Activated CD4-positive, alpha-beta T cell treated with anti-CD3 and anti-CD28 coated beads for 24 hours (primary cell): ENCODE results near the gene RIT1.

Source experiments
- DNase-seq, 2 donors: peaks; one replicate each; pipeline ENCODE4 v3.0.0-alpha.2; 2020; ENCODE audit warnings: low read depth in 2 of 2

Gene RIT1, protein sequence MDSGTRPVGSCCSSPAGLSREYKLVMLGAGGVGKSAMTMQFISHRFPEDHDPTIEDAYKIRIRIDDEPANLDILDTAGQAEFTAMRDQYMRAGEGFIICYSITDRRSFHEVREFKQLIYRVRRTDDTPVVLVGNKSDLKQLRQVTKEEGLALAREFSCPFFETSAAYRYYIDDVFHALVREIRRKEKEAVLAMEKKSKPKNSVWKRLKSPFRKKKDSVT

DNA sequence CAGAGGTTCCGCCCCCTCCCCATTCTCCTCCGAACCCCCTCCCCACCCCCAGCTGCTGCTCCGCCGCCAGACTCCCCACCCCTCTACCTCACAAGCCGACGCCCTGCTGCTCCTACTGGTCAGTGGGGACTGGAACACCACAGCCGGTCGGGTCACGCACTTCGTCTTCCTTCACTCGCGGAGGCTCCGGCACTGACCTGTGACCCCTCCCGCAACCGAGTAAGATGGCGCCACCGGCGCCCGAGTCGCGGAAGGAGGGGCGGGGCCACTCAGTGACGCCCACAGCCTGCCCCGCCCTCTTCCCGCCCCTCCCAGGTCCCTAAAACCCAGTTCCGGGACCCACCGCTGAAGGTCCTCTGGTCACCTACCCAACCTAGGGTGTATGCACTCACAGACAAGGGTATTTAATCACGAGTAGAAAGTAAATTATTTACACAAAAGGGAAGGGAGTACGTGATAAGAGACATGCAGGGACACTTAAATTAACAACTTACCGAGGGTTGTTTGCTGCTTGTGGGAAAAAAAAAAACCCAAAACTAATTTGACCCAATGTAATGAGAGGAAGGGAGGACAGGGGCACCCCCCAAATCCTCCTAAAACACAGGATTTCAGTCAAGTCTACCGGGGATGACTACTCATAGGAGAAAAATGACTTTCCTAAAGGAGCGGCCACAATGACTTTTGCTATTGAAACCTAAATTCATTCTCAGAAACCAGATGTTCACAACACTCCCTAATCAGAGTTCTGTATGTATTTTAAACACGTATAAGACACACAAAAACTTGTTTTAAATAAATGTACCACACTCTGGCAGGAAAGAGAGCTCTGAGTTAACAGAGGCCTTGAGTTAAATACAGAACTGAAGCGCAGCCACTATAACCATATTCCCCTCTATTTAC is at the start of gene RIT1:
RIT1 (minus strand) TSS at position 194 of the 900 bp plus-strand sequence. CDS start 588 bp downstream, outside the sequence.
- DNase-seq, result peak; percentile 77 to 82

DNA sequence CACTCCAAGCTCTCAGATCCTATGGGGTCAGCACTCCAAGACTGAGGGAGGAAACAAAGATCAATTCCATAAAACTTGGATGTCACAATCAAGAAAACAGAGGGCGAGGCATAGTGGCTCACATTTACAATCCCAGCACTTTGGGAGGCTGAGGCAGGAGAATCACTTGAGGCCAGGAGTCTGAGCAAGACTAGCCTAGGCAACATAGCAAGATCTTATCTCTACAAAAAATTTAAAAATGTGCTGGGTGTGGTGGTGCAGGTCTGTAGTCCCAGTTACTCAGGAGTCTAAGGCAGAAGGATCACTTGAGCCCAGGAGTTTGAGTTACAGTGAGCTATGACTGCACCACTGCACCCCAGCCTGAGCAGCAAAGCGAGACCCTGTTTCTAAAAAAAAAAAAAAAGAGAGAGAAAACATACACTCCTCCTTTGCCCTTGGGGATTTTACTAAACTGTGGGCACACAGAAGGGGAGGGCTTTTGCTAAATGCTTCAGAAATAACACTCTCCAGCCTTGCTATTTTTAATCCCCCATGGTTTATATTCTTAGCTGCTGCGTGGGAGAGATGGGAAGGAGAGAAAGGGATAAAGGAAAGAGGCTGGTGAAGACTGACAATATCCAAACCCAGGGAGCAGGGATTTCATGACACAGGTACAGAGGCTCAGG is 49.1 kb upstream of the RIT1 start:
- DNase-seq, result no peak

DNA sequence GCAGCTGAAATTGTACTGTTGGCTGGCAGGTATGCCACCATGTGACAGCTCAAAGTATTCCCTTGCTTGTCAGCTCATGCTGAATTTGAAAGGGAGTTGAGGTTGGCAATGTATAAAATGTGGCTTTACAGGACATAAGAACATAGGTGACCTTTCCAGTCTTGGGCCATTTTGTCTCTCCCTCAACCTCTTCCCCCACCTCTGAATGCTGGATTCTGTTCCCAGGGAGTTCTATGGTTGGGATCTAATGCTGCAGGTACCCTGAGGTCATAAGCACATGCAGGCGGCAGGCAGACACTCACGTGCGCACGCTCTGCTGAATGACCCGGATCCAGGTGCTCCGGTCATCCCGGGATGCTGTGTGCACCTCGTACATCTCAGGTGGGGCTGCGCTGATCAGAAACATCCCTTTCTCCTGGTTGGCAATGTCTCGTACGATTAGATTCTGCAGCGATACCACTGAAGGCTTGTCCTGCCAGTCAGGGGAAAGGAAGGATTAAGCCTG is 46.3 kb upstream of the RIT1 start:
- DNase-seq, result no peak

DNA sequence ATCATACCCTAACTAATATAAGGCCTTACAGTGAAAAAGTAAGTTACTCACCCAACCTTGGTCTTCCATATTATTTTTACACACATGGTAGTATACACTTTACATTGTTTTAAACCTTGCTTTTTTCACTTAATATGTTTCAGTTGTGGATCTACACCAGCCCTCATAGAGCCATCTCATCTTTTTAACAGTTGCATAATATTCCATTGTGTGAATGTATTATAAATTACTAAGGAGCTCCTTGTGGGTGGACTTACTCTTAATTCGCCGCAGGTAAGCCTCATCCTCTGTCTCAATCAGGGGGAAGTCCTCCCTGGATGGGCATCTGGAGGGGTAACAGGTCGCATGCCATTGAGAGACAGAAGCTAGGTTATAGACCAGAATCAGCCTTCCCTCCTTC is 43.5 kb upstream of the RIT1 start:
- DNase-seq, result no peak

DNA sequence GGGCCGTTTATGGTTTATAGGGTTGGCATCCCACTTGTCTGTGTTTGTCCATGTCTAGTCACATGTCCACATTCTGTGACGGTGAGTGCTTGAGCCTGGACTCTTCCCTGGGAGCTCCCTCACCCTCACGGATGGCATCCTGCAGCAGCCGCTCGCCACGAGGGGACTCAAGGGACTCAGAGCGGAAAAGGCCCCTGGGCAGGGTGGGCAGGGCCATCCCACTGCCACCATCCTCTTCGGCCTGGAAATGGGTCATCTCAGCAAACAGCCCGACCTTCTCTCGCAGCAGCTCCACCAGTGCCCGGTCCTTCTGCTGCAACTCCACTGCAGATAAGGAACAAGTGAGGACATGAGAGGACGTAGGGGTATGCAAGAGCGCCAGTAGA is 41.3 kb upstream of the RIT1 start:
- DNase-seq, result no peak

DNA sequence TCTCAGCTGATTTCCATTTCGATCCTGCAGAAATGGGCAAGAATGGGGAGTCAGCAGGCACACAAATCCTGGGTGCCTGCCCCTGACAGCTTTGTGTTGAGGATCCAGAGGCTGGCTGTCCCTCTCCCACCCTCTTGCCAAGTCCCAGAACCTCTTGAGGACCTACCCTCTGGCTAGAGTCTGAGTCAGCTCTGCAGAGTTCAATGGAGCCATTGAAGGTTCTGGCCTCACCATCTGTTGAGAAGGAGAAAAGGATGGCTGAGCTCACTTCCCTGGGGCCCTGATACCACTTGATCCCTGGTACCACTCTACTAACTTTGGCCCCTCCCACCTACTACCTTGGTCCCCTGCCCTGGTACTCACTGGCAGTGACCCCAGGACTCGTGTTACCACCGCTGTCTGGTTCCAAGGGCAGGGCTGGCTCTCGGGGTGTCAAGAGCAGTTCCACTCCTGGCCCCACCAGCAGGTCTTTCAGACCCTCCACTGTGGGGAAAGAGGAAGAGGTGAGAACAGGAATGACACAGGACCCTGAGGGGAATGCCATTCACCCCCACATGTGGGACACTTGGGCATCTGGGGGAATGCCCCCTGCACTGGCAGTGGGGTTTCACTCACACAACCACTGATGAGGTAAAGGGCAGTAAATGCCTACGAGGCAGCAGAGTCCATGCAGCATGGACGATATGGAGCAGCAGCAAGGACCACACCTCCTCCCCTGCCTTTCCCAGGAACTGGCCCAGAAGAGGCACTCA is 40.8 kb upstream of the RIT1 start:
- DNase-seq, result no peak

DNA sequence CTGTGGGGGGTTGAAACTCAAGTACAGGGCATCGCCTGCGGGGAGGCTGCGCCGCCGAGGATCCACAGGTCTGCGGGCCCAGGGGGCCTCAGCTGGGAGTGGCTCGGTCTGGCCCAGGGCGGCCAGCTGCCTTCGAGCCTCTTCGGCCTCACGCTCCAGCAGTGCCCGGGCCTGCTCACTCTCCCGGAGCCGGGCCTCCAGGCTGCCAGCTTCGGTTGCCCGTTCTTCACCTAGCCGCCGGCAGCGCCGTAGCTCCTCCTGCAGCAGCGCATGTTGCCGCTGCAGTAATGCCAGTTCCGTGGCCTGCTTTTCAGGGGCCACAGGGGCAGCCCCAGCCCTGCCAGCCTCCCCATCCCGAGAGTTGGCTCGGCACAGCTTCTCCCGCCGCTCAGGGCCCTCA is 39.7 kb upstream of the RIT1 start:
- DNase-seq, result no peak

DNA sequence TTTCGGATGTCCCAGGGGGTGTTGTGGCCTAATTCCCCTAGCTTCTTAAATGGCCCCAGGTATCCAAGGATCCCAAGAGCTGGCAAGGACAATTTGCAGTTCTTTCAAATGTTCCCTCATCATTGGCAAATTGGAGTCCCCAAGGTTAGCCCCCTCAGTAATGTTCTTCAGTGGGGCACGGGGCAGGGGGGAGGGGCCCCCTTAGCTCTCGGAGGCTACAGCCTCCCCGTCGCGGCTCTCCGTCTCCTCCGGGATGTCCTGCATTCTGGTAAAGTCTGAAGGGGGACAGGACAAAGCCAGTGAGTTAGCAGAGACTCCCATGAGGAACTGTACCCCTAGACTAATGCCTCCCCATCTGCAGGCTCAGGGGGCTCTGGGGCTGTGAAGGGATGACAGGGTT is 36.6 kb upstream of the RIT1 start:
- no peak for DNase-seq

DNA sequence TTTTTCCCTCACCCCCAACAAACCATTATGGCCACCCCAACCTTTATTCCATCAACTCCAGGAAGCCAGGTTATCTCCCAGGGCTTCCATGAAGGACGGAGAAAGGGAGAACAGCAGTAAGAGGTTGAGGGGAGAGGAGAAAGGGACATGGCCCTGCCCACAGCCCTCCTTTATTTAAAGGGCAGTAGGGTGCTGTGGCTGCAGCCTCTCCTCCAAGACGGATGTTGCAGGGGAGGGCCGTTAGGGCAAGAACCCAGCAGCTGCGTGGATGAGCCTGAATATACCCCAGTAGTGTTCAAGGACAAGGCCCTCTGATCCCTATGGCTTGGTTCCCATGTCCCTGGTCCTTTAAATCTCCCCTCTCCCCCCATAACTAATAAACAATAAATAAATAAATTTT is 36.1 kb upstream of the RIT1 start:
- DNase-seq, result no peak

DNA sequence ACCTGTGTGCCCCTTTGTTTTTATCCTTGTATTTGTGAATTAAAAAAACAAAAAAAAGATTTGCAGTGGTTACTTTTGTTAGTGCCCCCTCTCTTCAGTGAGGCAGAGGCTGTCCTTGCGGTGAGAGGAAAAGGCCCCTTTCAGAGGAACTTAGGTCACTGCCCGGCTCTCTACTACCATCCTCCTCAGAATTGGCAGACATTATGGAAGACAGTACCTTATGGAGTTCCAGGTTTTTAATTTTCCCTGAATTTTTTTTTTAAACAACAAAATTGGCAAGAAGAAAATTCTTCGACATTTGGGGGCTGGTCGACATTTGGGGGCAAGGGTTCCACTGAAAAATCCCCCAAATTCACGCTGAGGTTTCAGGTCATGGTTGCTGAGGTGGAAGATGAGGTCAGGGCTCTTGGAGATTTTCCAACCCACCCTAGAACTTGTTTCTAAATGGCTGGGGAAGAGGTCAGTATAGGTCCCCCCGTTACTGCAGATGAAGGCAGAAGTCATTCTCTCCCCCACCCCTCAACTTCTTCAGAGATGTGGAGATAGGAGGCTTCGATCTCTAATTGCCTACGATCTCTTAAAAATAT is 35.6 kb upstream of the RIT1 start:
- no peak for DNase-seq

DNA sequence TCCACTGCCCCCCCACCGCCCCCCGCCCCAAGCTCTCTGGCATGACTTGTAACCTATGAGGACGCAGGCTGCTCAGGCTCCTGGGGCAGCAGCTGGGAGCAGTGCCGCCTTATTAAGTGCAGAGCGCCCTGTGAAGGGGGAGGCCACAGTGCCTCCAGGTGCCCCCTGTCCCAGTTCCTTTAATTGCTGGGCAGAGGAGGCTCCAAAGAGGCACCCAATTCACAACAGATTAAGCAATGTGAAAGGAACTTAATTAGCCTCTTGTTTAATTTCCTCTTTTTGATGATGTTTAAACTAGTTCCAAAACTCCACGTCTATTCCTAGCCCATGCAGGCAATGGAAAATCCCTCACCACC is 33.3 kb upstream of the RIT1 start:
- no peak for DNase-seq

DNA sequence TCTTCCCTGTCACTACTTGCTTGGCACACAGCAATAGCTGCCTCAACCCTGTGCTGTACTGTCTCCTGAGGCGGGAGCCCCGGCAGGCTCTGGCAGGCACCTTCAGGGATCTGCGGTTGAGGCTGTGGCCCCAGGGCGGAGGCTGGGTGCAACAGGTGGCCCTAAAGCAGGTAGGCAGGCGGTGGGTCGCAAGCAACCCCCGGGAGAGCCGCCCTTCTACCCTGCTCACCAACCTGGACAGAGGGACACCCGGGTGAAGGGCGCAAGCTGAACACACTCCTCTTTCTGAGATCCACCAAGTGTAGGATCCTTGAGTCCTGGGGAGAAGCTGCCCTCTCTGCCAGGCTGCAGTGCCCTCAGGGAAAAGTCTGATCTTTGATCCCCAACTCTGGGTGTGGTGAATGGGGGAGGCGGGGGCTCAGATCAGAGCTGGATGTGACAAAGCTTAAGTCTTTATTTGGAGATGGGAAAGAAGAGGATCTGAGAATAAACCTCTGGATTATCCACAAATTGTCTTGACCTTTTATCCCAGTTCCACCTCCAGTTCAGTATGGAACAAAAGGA is 31.5 kb upstream of the RIT1 start:
- no peak for DNase-seq

DNA sequence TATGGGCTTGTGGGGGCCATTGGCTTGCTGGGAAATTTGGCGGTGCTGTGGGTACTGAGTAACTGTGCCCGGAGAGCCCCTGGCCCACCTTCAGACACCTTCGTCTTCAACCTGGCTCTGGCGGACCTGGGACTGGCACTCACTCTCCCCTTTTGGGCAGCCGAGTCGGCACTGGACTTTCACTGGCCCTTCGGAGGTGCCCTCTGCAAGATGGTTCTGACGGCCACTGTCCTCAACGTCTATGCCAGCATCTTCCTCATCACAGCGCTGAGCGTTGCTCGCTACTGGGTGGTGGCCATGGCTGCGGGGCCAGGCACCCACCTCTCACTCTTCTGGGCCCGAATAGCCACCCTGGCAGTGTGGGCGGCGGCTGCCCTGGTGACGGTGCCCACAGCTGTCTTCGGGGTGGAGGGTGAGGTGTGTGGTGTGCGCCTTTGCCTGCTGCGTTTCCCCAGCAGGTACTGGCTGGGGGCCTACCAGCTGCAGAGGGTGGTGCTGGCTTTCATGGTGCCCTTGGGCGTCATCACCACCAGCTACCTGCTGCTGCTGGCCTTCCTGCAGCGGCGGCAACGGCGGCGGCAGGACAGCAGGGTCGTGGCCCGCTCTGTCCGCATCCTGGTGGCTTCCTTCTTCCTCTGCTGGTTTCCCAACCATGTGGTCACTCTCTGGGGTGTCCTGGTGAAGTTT is 30.8 kb upstream of the RIT1 start:
- DNase-seq, result no peak

DNA sequence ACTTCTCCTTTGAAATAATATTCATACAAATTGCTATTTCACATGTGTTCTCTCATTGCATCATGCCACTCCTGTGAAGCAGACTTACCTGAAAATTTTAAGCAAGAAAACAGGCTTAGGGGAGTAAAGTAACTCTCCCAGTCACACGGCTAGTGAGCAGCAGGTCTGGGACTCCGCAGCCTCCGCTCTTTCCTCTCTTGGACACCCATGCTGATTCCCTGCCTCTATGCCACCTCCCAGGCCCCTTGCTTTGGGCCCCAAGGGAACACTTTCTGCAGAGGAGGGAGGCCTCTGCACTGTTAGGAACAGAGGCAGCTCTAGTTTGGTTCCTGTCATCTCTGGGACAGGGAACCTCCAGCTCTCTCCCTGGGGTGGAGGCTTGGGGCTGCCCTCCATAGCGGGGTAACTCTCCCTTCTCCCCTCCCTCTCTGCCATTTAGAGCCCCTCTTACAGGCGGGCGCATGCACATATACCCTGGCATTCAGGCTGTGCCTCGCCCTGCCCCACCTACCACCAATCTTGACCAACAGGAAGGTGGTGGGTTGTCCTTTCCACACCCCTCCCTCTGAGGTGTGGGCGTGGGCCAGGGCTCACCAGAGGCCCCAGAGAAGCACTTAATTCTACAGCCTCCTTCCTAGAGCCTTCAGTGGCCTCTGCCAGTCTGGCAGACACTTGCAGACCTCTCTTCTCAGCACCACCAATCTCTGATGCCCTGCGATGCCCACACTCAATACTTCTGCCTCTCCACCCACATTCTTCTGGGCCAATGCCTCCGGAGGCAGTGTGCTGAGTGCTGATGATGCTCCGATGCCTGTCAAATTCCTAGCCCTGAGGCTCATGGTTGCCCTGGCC is 30.1 kb upstream of the RIT1 start, which contains the start of gene RXFP4:
RXFP4 (plus strand) TSS at position 646 of the 852 bp plus-strand sequence; CDS start at position 718, 72 bp downstream.
- DNase-seq, result no peak

DNA sequence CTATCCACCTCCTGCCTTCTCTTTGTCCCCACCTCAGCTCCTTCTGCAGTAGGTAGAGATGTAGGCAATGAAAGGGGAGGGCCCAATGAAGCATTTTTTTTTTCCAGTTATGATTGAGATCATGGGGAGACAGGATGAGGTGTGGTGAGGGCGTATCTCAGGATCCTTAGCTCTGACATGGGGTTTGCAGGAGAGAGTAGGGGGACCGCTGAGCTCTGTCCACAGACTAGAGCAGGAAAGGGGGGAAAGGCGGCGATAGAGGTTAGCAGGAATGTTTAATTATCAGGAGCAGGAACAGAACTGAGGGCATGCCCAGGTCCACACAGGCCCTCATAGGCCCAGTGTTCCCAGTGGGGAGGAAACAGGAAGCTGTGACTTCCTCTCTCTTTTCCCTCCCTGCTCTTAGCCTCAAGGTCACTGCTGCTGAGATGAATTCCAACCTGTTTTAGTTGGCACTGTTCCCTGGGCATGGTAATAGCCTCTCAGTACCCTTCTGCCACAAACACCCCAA is 29.4 kb upstream of the RIT1 start:
- DNase-seq, result no peak

DNA sequence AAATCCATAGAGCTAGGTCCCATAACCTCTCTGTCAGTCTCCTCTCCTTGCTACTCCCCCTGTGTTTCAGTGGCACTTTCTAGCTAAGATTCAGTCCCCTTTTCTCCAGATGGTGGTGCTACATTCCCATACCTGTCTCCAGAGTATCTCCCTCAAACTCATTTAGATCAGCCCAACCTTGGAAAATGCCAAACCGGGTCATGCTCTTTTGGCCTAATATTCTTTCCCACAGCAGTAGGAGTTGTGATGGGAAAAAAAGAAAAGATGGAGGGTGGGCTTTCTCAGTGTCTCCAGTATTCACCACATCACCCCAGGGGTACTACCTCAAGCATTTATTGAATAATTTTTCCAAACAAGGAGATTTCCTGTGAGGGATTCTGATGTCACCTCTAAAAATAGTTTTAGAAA is 27.1 kb upstream of the RIT1 start:
- DNase-seq, result peak in 1 of 2 donors; percentile 26

DNA sequence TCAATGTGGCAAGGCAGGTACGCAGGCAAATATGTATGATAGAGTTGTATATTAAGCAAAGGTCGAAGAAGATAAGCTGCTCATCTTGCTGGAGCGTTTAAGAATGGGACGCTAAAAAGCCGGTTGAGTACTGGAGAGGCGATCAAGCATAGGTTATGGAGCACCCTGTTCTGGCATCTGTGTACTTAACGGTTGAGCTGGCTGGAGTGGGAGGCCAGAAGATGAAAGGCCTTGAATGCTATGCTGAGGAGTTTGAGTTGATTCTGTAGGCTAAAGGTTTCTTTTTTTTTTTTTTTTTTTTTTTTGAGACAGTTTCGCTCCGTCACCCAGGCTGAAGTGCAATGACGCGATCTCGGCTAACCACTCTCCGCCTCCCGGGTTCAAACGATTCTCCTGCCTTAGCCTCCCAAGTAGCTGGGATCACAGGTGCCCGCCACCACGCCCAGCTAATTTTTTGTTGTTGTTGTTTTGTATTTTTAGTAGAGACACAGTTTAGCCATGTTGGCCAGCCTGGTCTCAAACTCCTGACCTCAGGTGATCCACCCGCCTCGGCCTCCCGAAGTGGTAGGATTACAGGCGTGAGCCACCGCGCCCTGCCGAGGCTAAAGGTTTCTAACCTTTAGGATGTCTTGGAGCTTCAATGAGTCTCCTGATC is 23.9 kb upstream of the RIT1 start:
- no peak for DNase-seq

DNA sequence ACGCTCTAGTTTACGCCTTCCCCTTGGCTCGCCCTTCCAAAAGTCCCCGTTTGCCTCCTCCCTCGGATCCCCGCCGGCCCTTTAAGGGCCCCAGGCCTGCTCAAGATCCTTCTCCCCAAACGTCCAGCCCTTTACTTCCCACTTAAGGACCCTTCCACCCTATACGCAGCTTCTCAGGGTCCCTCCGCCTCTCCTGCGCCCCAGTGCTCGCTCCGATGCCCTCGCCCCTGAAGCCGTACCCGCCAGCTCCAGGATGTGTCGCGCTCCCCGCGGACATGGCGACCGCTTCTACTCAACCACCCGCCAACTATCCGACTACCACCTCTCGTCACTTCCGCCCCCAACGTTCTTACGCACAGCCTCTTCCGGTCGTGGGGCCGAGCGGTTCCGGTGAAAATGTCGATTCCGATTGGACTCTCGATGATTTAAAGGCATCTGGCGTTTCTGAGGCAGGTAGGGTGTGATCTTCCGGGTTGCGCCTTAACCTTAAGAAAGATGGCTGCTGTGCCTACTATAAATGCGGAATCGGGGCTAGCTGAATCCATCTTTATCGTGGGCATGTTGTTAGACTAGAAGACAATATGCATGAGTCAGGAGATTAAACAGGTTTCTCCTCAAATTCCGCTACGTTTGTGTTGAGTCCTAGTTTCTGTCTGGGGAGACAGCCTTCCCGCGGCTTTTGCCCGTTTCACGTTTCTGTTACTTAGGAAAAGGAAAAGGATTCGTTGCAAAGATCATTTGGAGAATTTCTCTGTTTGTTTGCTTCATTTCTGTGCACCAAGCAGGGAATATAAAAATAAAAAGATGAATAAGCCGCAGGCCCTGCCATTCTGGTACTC is 23.2 kb upstream of the RIT1 start, which contains the start of gene KHDC4:
KHDC4 (minus strand) TSS at position 317 of the 839 bp plus-strand sequence; CDS start at position 277, 40 bp downstream.
- peak; percentile 83 to 86 for DNase-seq
